ENCODE measurements around the gene EBNA1BP2. TPM values are rescaled to one million over a fixed set of nuclear protein-coding genes. Genes with fewer than 3 reads are reported as not detected.
"Not testable (repeated sequence)": the region's sequence is repeated elsewhere in the genome, so short reads cannot be mapped to it uniquely, and the experiment has no call there.

EBNA1BP2 gene
- total RNA-seq, 1 donor from 2014 or later: 34.5 TPM

- DNase-seq (ENCODE audit: low spot score): no peak
- H3K36me3 Mint-ChIP-seq (ENCODE audit: low read depth): no peaks in the 10 kb centered on the region
- TF ChIP-seq CTCF (IDR thresholded peaks at IDR 0.05): no peak
Observed at GRCh38 chr1:43123031-43123430, 49.1 kb downstream of the EBNA1BP2 start.

DNA sequence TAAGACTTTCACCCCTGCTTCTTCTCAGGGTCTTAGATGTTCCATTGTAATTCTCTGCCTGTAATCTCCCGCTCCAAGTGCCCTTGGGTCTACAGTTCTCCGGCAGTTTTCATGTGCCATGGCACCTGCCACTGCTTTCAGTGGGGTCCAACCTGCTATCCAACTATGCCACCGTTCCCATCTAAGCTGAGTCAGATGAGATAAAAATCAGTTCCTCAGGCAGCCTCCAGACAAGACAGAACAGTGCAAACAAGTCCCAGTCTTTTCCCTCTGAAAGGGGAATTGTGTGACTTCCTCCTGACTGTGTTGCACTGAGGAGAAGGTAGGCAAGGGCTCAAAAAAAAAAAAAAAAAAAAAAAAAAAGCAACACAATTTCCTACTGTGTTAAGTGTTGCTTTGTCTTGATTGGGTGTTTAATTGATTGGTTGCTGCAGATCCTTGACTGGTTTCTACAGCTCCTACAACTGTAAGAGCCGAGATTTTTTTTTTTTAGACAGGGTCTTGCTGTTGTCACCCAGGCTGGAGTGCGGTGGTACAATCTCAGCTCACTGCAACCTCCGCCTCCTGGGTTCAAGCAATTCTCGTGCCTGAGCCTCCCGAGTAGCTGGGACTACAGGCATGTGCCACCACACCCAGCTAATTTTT lies 50.7 kb downstream of the EBNA1BP2 start:
- Mint-ChIP-seq H3K27ac (ENCODE audit: unreplicated experiment) (no peak overlapping the region), H3K36me3 (ENCODE audit: low read depth) (no peaks in the 10 kb centered on the region), H3K4me3 (ENCODE audit: unreplicated experiment) (peak overlapping the region; percentile 37), H3K9me3 (ENCODE audit: low read depth) (peaks cover 10% of the 10 kb centered on the region), H3K4me1 (ENCODE audit: low read depth) (peaks cover 12% of the 10 kb centered on the region), H3K27me3 (ENCODE audit: low read depth) (no peaks in the 10 kb centered on the region)
- TF ChIP-seq CTCF (IDR thresholded peaks at IDR 0.05): no peak
- DNase-seq (ENCODE audit: low spot score): no peak

More at GRCh38 chr1:43123031-43123430, 49.1 kb downstream of the EBNA1BP2 start:
- Mint-ChIP-seq H3K27ac (ENCODE audit: unreplicated experiment) (no peak overlapping the region), H3K4me1 (ENCODE audit: low read depth) (peaks cover 12% of the 10 kb centered on the region), H3K9me3 (ENCODE audit: low read depth) (peaks cover 7% of the 10 kb centered on the region), H3K27me3 (ENCODE audit: low read depth) (no peaks in the 10 kb centered on the region), H3K4me3 (ENCODE audit: unreplicated experiment) (no peak overlapping the region)

DNA sequence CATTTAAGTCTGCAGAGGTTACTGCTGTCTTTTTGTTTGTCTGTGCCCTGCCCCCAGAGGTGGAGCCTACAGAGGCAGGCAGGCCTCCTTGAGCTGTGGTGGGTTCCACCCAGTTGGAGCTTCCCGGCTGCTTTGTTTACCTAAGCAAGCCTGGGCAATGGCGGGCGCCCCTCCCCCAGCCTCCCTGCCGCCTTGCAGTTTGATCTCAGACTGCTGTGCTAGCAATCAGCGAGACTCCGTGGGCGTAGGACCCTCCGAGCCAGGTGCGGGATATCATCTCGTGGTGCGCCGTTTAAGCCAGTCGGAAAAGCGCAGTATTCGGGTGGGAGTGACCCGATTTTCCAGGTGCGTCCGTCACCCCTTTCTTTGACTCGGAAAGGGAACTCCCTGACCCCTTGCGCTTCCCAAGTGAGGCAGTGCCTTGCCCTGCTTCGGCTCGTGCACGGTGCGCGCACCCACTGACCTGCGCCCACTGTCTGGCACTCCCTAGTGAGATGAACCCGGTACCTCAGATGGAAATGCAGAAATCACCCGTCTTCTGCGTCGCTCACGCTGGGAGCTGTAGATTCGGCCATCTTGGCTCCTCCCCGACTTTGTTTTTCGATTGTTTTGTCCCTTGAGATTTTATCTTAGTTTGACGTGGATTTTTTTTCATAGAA lies 52.0 kb downstream of the EBNA1BP2 start:
- H3K27me3 Mint-ChIP-seq (ENCODE audit: low read depth); DNase-seq (ENCODE audit: low spot score); H3K9me3 Mint-ChIP-seq (ENCODE audit: low read depth); H3K36me3 Mint-ChIP-seq (ENCODE audit: low read depth): not testable (repeated sequence)
- H3K4me3 Mint-ChIP-seq (ENCODE audit: unreplicated experiment): peak overlapping the region; percentile 71
- H3K27ac Mint-ChIP-seq (ENCODE audit: unreplicated experiment): peak overlapping the region; percentile 37
- peaks cover 12% of the 10 kb centered on the region for H3K4me1 Mint-ChIP-seq (ENCODE audit: low read depth)

Small RNA genes lying within 50 kb of the gene (microRNA-seq; reads per million reads assigned to microRNA genes)
- gene MIR6733 (ENCODE audit: borderline number of aligned reads): not detected

Other genes starting within 250 kb of the EBNA1BP2 start
- 141 to 192 TPM (median 190 TPM) in 3 replicates for gene SLC2A1, start 213.4 kb downstream of the EBNA1BP2 start, total RNA-seq
- 0.10 to 0.19 TPM (median 0.15 TPM) in 3 replicates for gene CFAP57, start within 50 bp of the EBNA1BP2 start, total RNA-seq
- not detected in 3 replicates for gene TMEM125, start 97.7 kb upstream of the EBNA1BP2 start, total RNA-seq
- not detected in 3 replicates for gene C1orf210, start 113.3 kb upstream of the EBNA1BP2 start, total RNA-seq
- gene TIE1, start 128.7 kb upstream of the EBNA1BP2 start, total RNA-seq: not detected in 3 replicates
- gene MPL, start 165.5 kb upstream of the EBNA1BP2 start, total RNA-seq: not detected in 3 replicates
- gene CDC20, start 186.7 kb upstream of the EBNA1BP2 start, total RNA-seq: 14.4 to 16.9 TPM (median 14.5 TPM) in 3 replicates
- gene ELOVL1, start 195.7 kb upstream of the EBNA1BP2 start, total RNA-seq: 78.9 to 103 TPM (median 101 TPM) in 3 replicates
- 48.3 to 48.6 TPM (median 48.4 TPM) in 3 replicates for gene MED8, start 217.5 kb upstream of the EBNA1BP2 start, total RNA-seq
- 29.3 to 64.0 TPM (median 33.6 TPM) in 3 replicates for gene SZT2, start 217.6 kb upstream of the EBNA1BP2 start, total RNA-seq